Measurements from ENCODE around the gene CTSW.

Gene CTSW

DNA sequence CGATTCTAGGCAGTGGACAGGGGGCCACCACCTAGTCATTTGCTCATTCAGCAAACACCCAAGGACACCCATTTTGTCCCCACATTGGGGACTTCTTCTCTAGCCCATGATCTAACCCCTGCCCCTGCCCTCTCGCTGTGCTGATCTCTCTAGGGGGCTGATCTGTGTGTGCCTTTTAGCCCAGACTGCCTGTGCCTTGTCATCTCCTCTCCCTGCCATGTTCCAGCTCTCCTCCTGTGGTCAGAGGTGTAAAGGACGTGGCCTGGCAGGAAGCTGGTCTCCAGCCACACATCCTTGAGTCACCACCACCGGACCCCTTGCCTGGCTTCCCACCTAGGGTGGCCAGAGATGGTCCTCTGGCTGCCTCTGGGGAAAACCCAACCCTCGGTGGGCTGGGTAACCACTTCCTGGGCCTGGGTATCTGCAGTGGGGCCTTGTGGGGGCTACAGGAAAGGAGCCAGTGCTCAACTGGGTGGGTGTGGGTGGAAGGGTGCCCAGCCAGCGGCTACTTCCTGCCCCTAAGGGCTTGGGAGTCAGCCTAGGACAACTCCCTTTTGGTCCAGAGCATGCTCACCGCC is 1.3 kb downstream of the CTSW start:
- FAIRE-seq (no peak), DNase-seq (ENCODE audit: insufficient read length, low spot score) (no peak)
- no peak for TF ChIP-seq CTCF (IDR thresholded peaks at IDR 0.05; ENCODE audit: insufficient read depth, missing control alignments)

DNA sequence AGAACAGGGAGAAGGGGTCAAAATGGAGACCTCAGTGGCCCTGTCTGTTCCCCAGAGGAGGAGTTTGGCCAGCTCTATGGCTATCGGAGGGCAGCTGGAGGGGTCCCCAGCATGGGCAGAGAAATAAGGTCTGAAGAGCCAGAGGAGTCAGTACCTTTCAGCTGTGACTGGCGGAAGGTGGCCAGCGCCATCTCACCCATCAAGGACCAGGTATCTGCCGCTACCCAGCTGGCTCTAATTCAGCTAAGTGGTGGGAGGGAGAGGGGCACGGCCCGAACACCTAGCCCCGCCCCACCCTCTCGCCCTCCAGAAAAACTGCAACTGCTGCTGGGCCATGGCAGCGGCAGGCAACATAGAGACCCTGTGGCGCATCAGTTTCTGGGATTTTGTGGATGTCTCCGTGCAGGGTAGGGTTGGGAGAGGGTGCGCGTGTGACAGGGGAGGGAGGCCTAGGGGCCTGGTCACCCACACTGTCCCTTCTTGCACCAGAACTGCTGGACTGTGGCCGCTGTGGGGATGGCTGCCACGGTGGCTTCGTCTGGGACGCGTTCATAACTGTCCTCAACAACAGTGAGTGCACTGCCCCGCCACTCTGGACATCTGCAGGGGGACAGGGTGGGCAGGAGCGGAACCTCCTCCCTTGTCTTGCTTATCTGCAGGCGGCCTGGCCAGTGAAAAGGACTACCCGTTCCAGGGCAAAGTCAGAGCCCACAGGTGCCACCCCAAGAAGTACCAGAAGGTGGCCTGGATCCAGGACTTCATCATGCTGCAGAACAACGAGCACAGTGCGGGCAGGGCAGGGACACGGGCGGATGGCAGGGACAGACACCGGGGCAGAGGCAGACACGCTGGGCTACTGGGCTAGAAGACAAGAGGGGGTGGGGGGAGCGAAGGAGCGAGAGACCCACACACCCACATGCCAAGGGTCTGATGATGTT is 2.8 kb downstream of the CTSW start:
- FAIRE-seq: no peak
- no peak for TF ChIP-seq CTCF (IDR thresholded peaks at IDR 0.05; ENCODE audit: insufficient read depth, missing control alignments)
- DNase-seq (ENCODE audit: insufficient read length, low spot score): no peak

DNA sequence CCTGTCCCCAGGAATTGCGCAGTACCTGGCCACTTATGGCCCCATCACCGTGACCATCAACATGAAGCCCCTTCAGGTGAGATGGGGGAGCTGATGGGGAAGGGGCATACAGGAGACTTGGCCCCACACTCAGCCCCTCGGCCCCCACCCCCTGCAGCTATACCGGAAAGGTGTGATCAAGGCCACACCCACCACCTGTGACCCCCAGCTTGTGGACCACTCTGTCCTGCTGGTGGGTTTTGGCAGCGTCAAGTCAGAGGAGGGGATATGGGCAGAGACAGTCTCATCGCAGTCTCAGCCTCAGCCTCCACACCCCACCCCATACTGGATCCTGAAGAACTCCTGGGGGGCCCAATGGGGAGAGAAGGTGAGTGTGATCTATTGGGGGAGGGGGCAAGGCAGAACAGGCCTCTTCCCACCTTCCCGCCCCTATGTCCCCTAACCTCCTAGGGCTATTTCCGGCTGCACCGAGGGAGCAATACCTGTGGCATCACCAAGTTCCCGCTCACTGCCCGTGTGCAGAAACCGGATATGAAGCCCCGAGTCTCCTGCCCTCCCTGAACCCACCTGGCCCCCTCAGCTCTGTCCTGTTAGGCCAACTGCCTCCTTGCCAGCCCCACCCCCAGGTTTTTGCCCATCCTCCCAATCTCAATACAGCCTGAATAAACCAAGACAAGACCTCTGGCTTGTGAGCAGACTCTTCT is 3.6 kb downstream of the CTSW start:
- FAIRE-seq (no peak), DNase-seq (ENCODE audit: insufficient read length, low spot score) (no peak)
- no peak for TF ChIP-seq CTCF (IDR thresholded peaks at IDR 0.05; ENCODE audit: insufficient read depth, missing control alignments)

- DNase-seq (ENCODE audit: insufficient read length, low spot score) (no peak), FAIRE-seq (no peak)
- no peak for TF ChIP-seq CTCF (IDR thresholded peaks at IDR 0.05; ENCODE audit: insufficient read depth, missing control alignments)
Measured at GRCh38 chr11:65883786-65884715, 4.4 kb downstream of the CTSW start.

DNA sequence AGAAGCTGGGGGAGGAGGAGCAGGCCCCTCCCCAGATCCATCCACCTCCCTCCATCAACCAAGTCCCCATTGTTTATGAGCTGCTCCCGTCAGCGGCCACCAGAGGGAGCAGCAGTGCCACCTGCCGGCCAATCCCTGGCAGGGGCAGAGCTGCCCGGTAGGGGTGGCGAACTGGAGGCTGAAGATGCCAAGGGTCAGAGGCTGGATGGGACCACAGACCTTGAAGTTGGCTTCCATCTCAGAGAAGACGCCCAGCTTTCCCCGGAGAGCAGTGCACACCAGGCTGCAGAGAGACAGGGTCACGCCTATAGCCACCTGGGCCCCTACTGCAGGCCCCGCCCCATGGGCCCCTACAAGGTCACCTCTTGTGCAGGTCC is 5.1 kb downstream of the CTSW start:
- peak; percentile 99 for TF ChIP-seq CTCF (IDR thresholded peaks at IDR 0.05; ENCODE audit: insufficient read depth, missing control alignments)
- FAIRE-seq (no peak), DNase-seq (ENCODE audit: insufficient read length, low spot score) (peak; percentile 93)

- no peak for FAIRE-seq
- TF ChIP-seq CTCF (IDR thresholded peaks at IDR 0.05; ENCODE audit: insufficient read depth, missing control alignments): no peak
- DNase-seq (ENCODE audit: insufficient read length, low spot score): no peak
Measured at GRCh38 chr11:65885231-65885630, 5.6 kb downstream of the CTSW start.

Data from D721Med (cell line).